HEK293 (cell line): ENCODE data around the gene ZNF593.

Experiments used
- CTCF ChIP-seq: fragments of 450-650 bp; formaldehyde crosslinking; IDR thresholded peaks from 2 replicates; pipeline ENCODE4 v1.5.1; 2016; ENCODE audit warnings: missing biosample characterization, missing genetic modification characterization
- FEZF1 ChIP-seq: fragments of 450-650 bp; formaldehyde crosslinking; IDR thresholded peaks from 2 replicates; pipeline ENCODE4 v1.5.1; 2016; ENCODE audit warnings: missing biosample characterization, missing genetic modification characterization
- ZNF138 ChIP-seq: fragments of 450-650 bp; formaldehyde crosslinking; IDR thresholded peaks from 2 replicates; pipeline ENCODE4 v1.5.1; 2016; ENCODE audit warnings: missing biosample characterization, missing genetic modification characterization, borderline replicate concordance

DNA sequence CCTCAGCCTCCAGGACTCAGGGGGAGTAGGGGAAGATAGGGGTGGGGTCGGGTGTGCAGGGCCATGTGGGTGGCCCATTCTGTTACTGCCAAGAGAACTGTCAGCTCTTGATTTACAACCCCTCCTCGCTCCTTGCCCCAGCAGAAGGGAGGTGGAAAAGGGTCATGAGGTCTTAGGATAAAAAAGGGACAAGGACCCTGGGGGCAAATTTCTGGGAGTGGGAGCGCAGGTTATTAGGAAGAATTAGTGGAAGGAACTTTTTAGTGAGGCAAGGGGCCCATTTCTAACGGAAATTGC lies 10.0 kb upstream of the ZNF593 start:
- TF ChIP-seq FEZF1 (tag by site-specific recombination) (no peak), ZNF138 (tag by site-specific recombination) (no peak), CTCF (tag by site-specific recombination) (no peak)
